ENCODE measurements around the gene MACC1. TPM values are rescaled to one million over a fixed set of nuclear protein-coding genes. Genes with fewer than 3 reads are reported as not detected.

Gene MACC1
- total and polyA plus RNA-seq, 9 of the 15 experiments (the other 6 are each of a cell fraction or from before 2014, with no cell fraction given), result 5.9 to 30.2 (median 10.4) TPM

DNA sequence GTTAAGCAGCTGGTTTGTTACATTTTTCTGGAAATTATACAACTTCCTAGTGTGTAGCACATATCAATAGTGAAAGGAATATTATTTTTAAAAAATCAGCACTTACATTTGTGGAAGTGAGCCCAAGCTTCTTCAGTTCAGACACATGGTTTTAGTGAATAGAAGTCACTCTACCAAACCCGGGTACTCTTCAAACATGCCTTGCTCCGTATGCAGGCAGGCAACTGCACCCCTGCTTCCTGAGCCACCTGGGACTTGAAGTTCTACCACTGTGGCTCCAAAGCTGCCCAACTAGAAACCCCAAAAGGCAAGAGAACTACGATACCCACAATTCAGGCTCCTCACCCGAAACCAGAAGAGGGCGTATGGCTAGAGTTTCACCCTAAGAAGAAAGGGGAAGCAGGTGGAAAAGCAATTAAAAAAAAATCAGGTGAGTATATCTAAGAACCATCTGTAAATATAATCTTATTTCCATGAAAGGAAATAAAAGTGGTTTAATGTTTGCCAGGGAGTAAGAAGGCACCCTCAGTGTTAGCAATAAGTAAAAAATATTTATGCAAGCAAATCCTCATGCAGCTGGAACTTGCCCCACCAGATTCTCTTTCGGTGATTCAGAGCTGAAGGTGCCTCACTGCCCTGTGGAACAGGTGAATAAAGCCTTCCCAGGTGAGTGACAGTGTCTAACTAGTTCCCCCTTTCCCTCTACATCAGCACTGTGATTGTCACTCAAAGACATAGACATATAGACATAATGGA is at the start of gene MACC1 (continued):
- no peak for TF ChIP-seq ZNF217 (CRISPR knock-in tag; IDR thresholded peaks at IDR 0.05)
- TF ChIP-seq NKRF (IDR thresholded peaks at IDR 0.05; ENCODE audit: borderline replicate concordance), result no peak
- no peak for TF ChIP-seq ZNF224 (CRISPR knock-in tag; IDR thresholded peaks at IDR 0.05)
- TF ChIP-seq PTBP1 (IDR thresholded peaks at IDR 0.05; ENCODE audit: low read depth, low read length), result no peak
- TF ChIP-seq ZNF324 (CRISPR knock-in tag; IDR thresholded peaks at IDR 0.05), result no peak
- TF ChIP-seq SMARCB1 (IDR thresholded peaks at IDR 0.05; ENCODE audit: insufficient read length, low read depth), result no peak
- no peak for TF ChIP-seq TAF15 (IDR thresholded peaks at IDR 0.05; ENCODE audit: low read depth, low read length)
- TF ChIP-seq PML (IDR thresholded peaks at IDR 0.05; ENCODE audit: low read length), result no peak
- TF ChIP-seq EWSR1 (IDR thresholded peaks at IDR 0.05; ENCODE audit: borderline replicate concordance, low read depth, partially characterized antibody), result no peak
- TF ChIP-seq ZNF696 (CRISPR knock-in tag; conservative IDR thresholded peaks at IDR 0.05), result no peak
- no peak for TF ChIP-seq ZNF232 (CRISPR knock-in tag; IDR thresholded peaks at IDR 0.05)
- TF ChIP-seq IRF2 (CRISPR knock-in tag; IDR thresholded peaks at IDR 0.05), result no peak
- TF ChIP-seq MYC (IDR thresholded peaks at IDR 0.05; ENCODE audit: low read depth, low read length), result peak; percentile 65; the same call in 1 of the 2 replicates
- no peak for TF ChIP-seq MYC (CRISPR knock-in tag; IDR thresholded peaks at IDR 0.05; ENCODE audit: borderline replicate concordance, low read depth)
- TF ChIP-seq TBP (optimal IDR thresholded peaks at IDR 0.05; ENCODE audit: low read depth, low read length), result peak; percentile 66
- no peak for TF ChIP-seq PCBP2 (IDR thresholded peaks at IDR 0.05; ENCODE audit: low read depth, low read length, poor library complexity, severe bottlenecking)
- no peak for TF ChIP-seq THRAP3 (IDR thresholded peaks at IDR 0.05; ENCODE audit: borderline replicate concordance)
- TF ChIP-seq SNIP1 (IDR thresholded peaks at IDR 0.05; ENCODE audit: low read depth), result no peak
- TF ChIP-seq, protein P1, sequence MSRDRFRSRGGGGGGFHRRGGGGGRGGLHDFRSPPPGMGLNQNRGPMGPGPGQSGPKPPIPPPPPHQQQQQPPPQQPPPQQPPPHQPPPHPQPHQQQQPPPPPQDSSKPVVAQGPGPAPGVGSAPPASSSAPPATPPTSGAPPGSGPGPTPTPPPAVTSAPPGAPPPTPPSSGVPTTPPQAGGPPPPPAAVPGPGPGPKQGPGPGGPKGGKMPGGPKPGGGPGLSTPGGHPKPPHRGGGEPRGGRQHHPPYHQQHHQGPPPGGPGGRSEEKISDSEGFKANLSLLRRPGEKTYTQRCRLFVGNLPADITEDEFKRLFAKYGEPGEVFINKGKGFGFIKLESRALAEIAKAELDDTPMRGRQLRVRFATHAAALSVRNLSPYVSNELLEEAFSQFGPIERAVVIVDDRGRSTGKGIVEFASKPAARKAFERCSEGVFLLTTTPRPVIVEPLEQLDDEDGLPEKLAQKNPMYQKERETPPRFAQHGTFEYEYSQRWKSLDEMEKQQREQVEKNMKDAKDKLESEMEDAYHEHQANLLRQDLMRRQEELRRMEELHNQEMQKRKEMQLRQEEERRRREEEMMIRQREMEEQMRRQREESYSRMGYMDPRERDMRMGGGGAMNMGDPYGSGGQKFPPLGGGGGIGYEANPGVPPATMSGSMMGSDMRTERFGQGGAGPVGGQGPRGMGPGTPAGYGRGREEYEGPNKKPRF (IDR thresholded peaks at IDR 0.05; ENCODE audit: low read depth, low read length), result no peak
- TF ChIP-seq ZNF282 (CRISPR knock-in tag; IDR thresholded peaks at IDR 0.05), result no peak
- TF ChIP-seq RBM25 (IDR thresholded peaks at IDR 0.05; ENCODE audit: low read depth, low read length, severe bottlenecking), result no peak
- no peak for TF ChIP-seq MIER1 (IDR thresholded peaks at IDR 0.05; ENCODE audit: low read depth)
- TF ChIP-seq, protein P2, sequence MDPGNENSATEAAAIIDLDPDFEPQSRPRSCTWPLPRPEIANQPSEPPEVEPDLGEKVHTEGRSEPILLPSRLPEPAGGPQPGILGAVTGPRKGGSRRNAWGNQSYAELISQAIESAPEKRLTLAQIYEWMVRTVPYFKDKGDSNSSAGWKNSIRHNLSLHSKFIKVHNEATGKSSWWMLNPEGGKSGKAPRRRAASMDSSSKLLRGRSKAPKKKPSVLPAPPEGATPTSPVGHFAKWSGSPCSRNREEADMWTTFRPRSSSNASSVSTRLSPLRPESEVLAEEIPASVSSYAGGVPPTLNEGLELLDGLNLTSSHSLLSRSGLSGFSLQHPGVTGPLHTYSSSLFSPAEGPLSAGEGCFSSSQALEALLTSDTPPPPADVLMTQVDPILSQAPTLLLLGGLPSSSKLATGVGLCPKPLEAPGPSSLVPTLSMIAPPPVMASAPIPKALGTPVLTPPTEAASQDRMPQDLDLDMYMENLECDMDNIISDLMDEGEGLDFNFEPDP (CRISPR knock-in tag; IDR thresholded peaks at IDR 0.05), result no peak; the same call in 1 of the 2 replicates
- no peak for TF ChIP-seq POLR3G (IDR thresholded peaks at IDR 0.05; ENCODE audit: extremely low read depth, insufficient read length, insufficient replicate concordance)
- no peak for TF ChIP-seq ZNF3 (CRISPR knock-in tag; IDR thresholded peaks at IDR 0.05)
